Calu3 (cell line): ENCODE data around the gene UBR2. TPM values are rescaled to one million over a fixed set of nuclear protein-coding genes. Genes with fewer than 3 reads are reported as not detected.
"Not testable (repeated sequence)": the region's sequence is repeated elsewhere in the genome, so short reads cannot be mapped to it uniquely, and the experiment has no call there.

ENCODE experiments used
- BruUV-seq: library from RNA; stranded (reverse); fragments of 400-500 nt; replicated peaks from 2 replicates; lab custom pipeline; 2021; lab: Mats Ljungman, UMichigan
- CTCF ChIA-PET: fragments of 300-600 bp; sonication (Branson Sonifier 250); formaldehyde crosslinking; loops from one replicate; lab custom pipeline; 2022; ENCODE audit warnings: antibody characterized with exemption; lab: Charles Lee
- DNase-seq: peaks from one replicate; pipeline ENCODE4 v3.0.0; 2022
- H3K27ac Mint-ChIP-seq: one replicate; pipeline ENCODE4 v1.8.0; 2022; ENCODE audit warnings: mixed read lengths; ENCODE audit not compliant: unreplicated experiment
- H3K27me3 Mint-ChIP-seq: one replicate; pipeline ENCODE4 v1.8.0; 2022; ENCODE audit warnings: mixed read lengths; ENCODE audit not compliant: unreplicated experiment
- H3K36me3 Mint-ChIP-seq: one replicate; pipeline ENCODE4 v1.8.0; 2022; ENCODE audit warnings: mild to moderate bottlenecking, moderate library complexity, mixed read lengths; ENCODE audit not compliant: insufficient read depth, unreplicated experiment
- H3K4me1 Mint-ChIP-seq: one replicate; pipeline ENCODE4 v1.8.0; 2022; ENCODE audit warnings: mild to moderate bottlenecking, low read depth, mixed read lengths; ENCODE audit not compliant: unreplicated experiment
- H3K4me3 Mint-ChIP-seq: one replicate; pipeline ENCODE4 v1.8.0; 2022; ENCODE audit warnings: mild to moderate bottlenecking, low read depth, moderate library complexity, mixed read lengths; ENCODE audit not compliant: unreplicated experiment
- H3K9me3 Mint-ChIP-seq: one replicate; pipeline ENCODE4 v1.8.0; 2022; ENCODE audit warnings: low read depth, mixed read lengths; ENCODE audit not compliant: unreplicated experiment
- CTCF ChIP-seq: fragments of 200-600 bp; IDR thresholded peaks from one replicate; pipeline ENCODE4 v1.8.0; 2022; ENCODE audit warnings: antibody characterized with exemption; ENCODE audit not compliant: unreplicated experiment
- intact Hi-C: fragments of 100-400 bp; cut with micrococcal nuclease; formaldehyde crosslinking; loops from one replicate; pipeline ENCODE4 v1.10.0; 2022; ENCODE audit not compliant: unreplicated experiment
- total RNA-seq: library from RNA; stranded (reverse); gene quantifications from 2 replicates; pipeline ENCODE4 v1.2.3, GENCODE V29; 2022

Gene UBR2
- total RNA-seq, 1 experiment from 2014 or later, result 32.4 TPM

GRCh38 chr6:42598300-42598699 lies 34.5 kb downstream of the UBR2 start:
- CTCF ChIA-PET, result no interaction called here
- Mint-ChIP-seq H3K36me3 (peaks cover 19% of the 10 kb centered on the region), H3K9me3 (no peaks in the 10 kb centered on the region), H3K4me1 (peaks cover 5% of the 10 kb centered on the region), H3K4me3 (no peak overlapping the region), H3K27ac (no peak overlapping the region), H3K27me3 (no peaks in the 10 kb centered on the region)
- no TSS peak for BruUV-seq
- DNase-seq, result no peak
- no peak for TF ChIP-seq CTCF
- intact Hi-C loops, result no loop called here

GRCh38 chr6:42599558-42599957 lies 35.7 kb downstream of the UBR2 start:
- Mint-ChIP-seq H3K27ac (no peak overlapping the region), H3K27me3 (no peaks in the 10 kb centered on the region), H3K36me3 (peaks cover 12% of the 10 kb centered on the region), H3K4me3 (no peak overlapping the region), H3K9me3 (no peaks in the 10 kb centered on the region), H3K4me1 (no peaks in the 10 kb centered on the region)
- BruUV-seq, result no TSS peak
- no peak for DNase-seq
- CTCF ChIA-PET, result interaction anchor here (0.6 kb wide), 1 partner anchor 76 kb away, joined by 4 read pairs; no protein-coding TSS in a partner anchor
- no peak for TF ChIP-seq CTCF
- intact Hi-C loops, result no loop called here

- no TSS peak for BruUV-seq
- TF ChIP-seq CTCF, result no peak
- no peak for DNase-seq
- CTCF ChIA-PET, result no interaction called here
- Mint-ChIP-seq H3K27ac (no peak overlapping the region), H3K27me3 (no peaks in the 10 kb centered on the region), H3K36me3 (peaks cover 8% of the 10 kb centered on the region), H3K4me1 (no peaks in the 10 kb centered on the region), H3K4me3 (no peak overlapping the region), H3K9me3 (no peaks in the 10 kb centered on the region)
- intact Hi-C loops, result no loop called here
Measured at GRCh38 chr6:42604150-42604549, 40.3 kb downstream of the UBR2 start.

- BruUV-seq, intact Hi-C loops, H3K4me1 Mint-ChIP-seq, H3K27ac Mint-ChIP-seq, H3K9me3 Mint-ChIP-seq, H3K27me3 Mint-ChIP-seq, H3K4me3 Mint-ChIP-seq, H3K36me3 Mint-ChIP-seq, DNase-seq: not testable (repeated sequence)
- CTCF ChIA-PET, result interaction anchor here (0.6 kb wide), 1 partner anchor 14 kb away, joined by 3 read pairs; no protein-coding TSS in a partner anchor
Measured at GRCh38 chr6:42604699-42605098, 40.9 kb downstream of the UBR2 start.

GRCh38 chr6:42610416-42610815 lies 46.6 kb downstream of the UBR2 start:
- TF ChIP-seq CTCF, result no peak
- Mint-ChIP-seq H3K4me1 (no peaks in the 10 kb centered on the region), H3K27ac (no peak overlapping the region), H3K27me3 (no peaks in the 10 kb centered on the region), H3K4me3 (no peak overlapping the region), H3K36me3 (peaks cover 11% of the 10 kb centered on the region), H3K9me3 (no peaks in the 10 kb centered on the region)
- CTCF ChIA-PET, result no interaction called here
- intact Hi-C loops, result no loop called here
- BruUV-seq, result no TSS peak
- no peak for DNase-seq
